Astrocyte of the cerebellum (primary cell): Measurements from ENCODE around the gene ACTBL2.

ENCODE experiments used
- DNase-seq: peaks from one replicate; pipeline ENCODE4 v3.0.0-alpha.2; 2011; ENCODE audit warnings: low read depth
- H3K4me3 ChIP-seq: 2 replicates; pipeline ENCODE4 v1.5.1; 2011; ENCODE audit warnings: mild to moderate bottlenecking, low read depth, low read length, moderate library complexity
- CTCF ChIP-seq: IDR thresholded peaks from 2 replicates; pipeline ENCODE4 v1.5.1; 2012; ENCODE audit warnings: low read length, low read depth, moderate library complexity, mild to moderate bottlenecking; ENCODE audit errors: missing control alignments
- in situ Hi-C: cut with HindIII; loops from 2 replicates; pipeline ENCODE4 v1.10.0; 2017; ENCODE audit warnings: low sequenced_read_pairs

The ACTBL2 gene

DNA sequence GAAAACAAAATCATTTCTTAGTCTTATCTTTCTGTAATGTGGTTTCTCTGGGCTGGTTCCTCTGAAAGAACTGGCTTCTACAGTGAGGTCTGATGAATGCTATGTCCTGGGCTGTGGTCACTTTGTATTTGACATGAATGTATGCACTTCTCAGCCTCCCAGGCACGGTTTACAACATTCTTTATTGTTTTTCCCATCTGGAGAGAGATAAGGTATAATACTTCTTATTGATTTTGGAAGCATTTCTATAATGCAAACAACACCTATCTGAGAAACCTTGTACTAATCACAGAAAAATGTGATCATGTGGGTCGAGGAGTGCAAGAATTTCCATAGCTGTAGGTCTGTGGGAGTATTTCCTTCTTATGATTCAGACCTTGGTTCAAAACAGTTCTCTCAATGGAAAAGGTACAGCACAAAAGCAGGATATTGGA, 46.9 kb downstream of the ACTBL2 start:
- in situ Hi-C loops = no loop called here
- DNase-seq = peak; percentile 98
- TF ChIP-seq CTCF = no peak
- H3K4me3 ChIP-seq = no peak overlapping the region

- no peak for TF ChIP-seq CTCF
- no peak overlapping the region for H3K4me3 ChIP-seq
- in situ Hi-C loops = no loop called here
- no peak for DNase-seq
These were observed 47.9 kb downstream of the ACTBL2 start for GRCh38 chr5:57434683-57435082.

DNA sequence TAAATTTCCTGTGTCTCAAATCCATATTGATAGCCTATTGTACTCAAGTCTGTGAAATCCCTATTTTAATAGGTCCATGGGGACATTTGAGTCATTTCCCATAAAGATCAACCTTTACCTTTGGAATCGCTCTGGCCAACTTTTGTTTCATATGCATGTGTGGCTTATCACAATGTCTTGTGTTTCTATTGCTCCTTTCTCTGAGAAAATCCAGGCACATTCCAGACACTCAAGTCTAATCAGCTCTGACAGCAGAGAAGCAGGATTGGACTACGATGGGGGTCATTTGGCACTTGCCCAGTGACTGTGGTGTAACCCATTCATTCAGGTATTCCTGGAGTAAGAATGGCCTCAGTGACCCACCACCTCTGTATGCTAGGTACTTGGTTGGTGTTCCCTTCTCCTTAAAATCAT, 48.4 kb downstream of the ACTBL2 start:
- no peak for TF ChIP-seq CTCF
- in situ Hi-C loops = no loop called here
- no peak for DNase-seq
- H3K4me3 ChIP-seq = no peak overlapping the region

- in situ Hi-C loops = no loop called here
- no peak for DNase-seq
- H3K4me3 ChIP-seq = no peak overlapping the region
- TF ChIP-seq CTCF = no peak
These were observed 49.7 kb downstream of the ACTBL2 start for GRCh38 chr5:57432876-57433275.

- TF ChIP-seq CTCF = no peak
- in situ Hi-C loops = no loop called here
These were observed 50.9 kb downstream of the ACTBL2 start for GRCh38 chr5:57431759-57432158.

More at GRCh38 chr5:57431759-57432158, 50.9 kb downstream of the ACTBL2 start:
- no peak for DNase-seq
- H3K4me3 ChIP-seq = no peak overlapping the region
